D721Med (cell line): Measurements from ENCODE around the gene ATP8B1.
A peak's percentile ranks its signal among the peaks of the same experiment; 100 is the strongest.

ENCODE experiments used
- DNase-seq: peaks from one replicate; pipeline ENCODE4 v3.0.0; 2011; ENCODE audit warnings: low spot score; ENCODE audit not compliant: insufficient read length
- FAIRE-seq: peaks from 2 replicates; lab custom pipeline; 2011; peaks lifted over from hg19 to GRCh38; lab: Jason Lieb, UNC
- TF ChIP-seq, protein P1 (sequence below): IDR thresholded peaks from 2 replicates; pipeline ENCODE4 v1.5.1; 2012; ENCODE audit warnings: mild to moderate bottlenecking, control low read depth; ENCODE audit not compliant: insufficient read depth; ENCODE audit errors: missing control alignments

The ATP8B1 gene

DNA sequence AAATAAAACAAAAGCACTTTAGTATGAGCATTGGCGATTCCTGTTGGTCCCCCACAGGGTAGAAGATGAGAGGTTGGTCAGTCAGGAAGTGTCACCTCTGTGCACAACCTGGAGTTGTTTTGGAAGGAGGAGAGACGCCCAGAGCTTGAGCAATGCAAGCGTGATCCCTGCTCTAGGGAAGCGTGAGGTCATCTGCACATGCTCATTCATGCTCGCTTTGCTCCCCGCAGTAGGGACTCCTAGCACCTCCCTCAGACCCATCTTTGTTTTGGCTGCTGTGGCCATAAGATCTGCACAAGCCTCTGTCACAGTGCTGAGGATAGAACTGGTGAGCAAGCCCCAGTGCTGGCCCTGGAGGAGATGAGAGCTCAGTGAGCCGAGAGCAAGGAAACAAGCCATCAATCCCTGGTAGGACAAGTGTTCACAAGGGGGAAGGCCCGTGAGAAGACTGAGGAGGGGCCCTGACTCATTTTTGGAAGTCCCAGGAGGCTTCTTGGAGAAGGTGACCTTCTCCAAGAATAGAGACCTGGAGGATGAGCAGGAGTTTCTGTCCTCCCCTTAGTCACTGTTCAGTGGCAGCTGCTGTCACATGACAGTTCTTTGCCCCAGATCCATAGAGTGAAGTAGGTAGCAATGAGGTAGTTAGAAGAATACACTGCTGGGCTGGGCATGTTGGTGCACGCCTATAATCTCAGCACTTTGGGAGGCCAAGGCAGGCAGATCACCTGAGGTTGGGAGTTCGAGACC, 13.3 kb upstream of the ATP8B1 start:
- TF ChIP-seq, protein P1, sequence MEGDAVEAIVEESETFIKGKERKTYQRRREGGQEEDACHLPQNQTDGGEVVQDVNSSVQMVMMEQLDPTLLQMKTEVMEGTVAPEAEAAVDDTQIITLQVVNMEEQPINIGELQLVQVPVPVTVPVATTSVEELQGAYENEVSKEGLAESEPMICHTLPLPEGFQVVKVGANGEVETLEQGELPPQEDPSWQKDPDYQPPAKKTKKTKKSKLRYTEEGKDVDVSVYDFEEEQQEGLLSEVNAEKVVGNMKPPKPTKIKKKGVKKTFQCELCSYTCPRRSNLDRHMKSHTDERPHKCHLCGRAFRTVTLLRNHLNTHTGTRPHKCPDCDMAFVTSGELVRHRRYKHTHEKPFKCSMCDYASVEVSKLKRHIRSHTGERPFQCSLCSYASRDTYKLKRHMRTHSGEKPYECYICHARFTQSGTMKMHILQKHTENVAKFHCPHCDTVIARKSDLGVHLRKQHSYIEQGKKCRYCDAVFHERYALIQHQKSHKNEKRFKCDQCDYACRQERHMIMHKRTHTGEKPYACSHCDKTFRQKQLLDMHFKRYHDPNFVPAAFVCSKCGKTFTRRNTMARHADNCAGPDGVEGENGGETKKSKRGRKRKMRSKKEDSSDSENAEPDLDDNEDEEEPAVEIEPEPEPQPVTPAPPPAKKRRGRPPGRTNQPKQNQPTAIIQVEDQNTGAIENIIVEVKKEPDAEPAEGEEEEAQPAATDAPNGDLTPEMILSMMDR, result no peak
- no peak for FAIRE-seq
- no peak for DNase-seq

DNA sequence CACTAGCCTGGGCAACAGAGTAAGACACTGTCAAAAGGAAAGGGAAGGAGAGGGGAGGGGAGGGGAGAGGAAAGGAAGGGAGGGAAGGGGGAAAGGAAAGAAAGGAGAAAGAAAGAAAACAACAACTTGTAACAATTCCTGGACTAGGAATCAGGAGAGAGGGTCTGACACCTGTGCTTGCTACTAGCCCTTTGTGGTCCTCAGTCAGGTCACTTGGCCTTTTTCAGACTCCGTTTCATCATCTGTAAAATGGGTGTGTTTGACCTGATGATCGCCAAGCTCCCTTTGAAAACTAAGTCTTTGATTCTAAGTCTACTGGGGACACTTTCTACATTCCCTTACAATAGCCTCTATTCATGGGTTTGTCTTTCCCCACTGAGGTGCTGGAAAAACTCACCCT, 11.4 kb upstream of the ATP8B1 start:
- TF ChIP-seq, protein P1, result no peak
- FAIRE-seq, result peak; percentile 80
- no peak for DNase-seq

DNA sequence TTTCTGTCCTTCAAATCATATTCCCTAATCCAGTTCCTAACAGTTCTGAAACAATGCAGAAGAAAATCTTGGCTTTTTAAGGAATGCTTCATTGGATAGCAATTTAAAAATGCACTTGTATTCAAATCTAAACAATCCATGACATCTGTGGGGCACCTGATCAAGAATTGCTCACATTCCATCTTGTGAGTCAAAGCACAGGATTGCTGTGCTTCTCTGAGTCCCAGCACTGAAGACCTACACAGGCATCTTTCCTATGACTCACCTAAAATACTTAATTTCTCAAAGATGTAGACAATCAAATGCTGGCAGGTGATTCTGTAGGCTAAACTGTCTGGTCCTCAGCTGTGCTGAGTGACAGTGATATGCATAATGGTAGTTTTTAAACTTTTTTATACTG, 10.1 kb upstream of the ATP8B1 start:
- DNase-seq (no peak), FAIRE-seq (peak; percentile 98)
- TF ChIP-seq, protein P1, result no peak

DNA sequence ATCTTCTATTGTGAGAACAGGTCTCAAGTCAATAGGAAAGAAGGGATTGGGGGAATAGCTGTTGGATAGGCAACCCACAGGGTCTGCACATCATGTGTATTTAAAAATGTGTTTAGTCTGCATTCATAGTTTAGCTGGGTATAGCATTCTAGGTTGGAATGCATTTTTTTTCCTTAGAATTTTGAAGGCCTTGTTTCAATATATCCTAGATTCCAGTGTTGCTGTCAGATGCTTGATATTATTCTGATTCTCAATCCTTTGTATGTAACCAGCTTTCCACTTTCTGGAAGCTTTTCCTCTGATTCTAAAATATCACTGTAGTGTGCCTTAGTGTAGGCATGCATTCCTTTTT, 9.0 kb upstream of the ATP8B1 start:
- peak; percentile 69 for FAIRE-seq
- no peak for DNase-seq
- TF ChIP-seq, protein P1, result no peak

DNA sequence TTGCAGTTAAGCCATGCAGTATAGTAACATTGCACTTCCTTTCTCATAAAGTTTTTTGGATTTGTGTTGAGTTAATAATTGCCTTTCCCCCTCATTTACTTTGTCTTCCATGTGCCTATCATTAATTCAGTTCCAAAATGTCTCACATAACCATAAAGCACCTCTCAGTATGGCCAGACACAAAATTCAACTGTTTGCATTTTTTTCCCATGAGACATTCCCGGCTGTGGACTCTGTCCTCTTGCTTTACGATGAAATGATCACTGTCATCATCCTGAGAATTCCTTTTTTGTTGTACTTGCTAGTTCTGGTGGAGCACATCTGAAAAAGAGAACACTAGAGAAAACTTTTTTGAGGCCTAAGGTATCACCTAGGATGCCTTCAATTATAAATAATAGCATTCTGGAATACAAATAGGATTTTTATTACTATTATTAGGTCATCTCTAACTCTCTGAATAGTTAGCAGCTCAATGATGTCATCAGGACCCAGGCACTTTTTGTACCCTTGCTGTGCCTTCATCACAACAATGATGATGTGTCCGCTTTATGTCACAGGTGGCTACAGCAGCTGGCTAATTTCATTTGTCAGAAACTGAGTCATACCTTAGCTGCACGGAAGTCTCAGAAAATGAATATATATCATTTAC, 8.5 kb upstream of the ATP8B1 start:
- TF ChIP-seq, protein P1, result no peak
- DNase-seq (no peak), FAIRE-seq (peak; percentile 95)

DNA sequence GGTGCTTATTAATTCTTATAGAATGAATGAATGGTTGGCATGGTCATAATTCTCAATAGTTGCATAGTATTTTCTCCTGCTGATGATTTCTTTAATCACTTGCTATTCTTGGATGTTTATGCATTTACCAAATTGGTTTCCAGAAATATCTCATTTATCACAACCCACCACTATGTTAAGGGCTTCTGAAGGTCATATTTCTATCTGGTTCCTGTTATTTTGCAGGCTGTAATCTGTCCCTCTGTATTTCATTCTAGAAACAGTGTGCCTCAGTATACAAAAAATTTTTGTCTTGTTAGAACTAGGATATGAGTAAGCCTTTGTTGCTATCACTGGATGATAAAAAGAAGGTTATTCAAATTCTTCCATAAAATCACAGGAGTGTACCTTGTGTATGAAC, 6.1 kb upstream of the ATP8B1 start:
- DNase-seq, result no peak
- TF ChIP-seq, protein P1, result no peak
- FAIRE-seq, result peak; percentile 94

DNA sequence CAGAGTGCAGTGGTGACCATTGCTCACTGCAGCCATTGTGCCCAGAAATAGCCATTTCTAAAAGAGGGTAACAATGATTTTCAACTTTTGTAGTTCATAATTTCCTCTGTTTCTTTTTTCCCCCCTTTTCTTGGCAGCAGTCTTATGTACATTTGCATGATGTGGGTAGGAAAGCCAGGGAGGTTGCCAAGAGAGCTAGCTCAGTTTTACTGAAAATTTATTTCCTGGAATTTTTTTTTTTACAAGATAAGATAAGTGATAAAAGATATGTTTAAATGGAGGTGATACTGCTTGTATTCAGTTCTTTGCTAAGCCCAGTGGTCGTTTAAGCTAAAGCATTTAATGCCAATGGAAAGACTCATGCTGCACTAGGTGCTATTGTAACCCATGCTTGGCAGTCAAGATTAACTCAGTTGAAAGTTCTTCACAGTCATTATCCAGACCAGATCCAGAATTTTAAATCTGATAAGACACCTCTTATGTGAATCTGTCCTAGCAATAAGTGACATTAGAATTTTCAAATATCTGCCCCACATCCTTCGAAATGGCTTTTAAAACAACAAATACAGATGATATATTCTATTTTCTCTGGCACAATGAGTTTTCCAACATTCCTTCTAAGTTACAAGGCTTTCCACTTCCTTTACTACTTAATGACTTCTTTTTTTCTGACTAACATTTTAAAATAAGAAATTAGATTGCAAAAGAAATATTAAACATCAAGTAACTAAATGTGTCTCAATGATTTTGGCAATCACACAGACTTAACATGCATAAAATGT, 4.4 kb upstream of the ATP8B1 start:
- FAIRE-seq (no peak), DNase-seq (no peak)
- TF ChIP-seq, protein P1, result no peak
